K562 (cell line): ENCODE measurements around the gene TPGS2. TPM values are rescaled to one million over a fixed set of nuclear protein-coding genes. Genes with fewer than 3 reads are reported as not detected.

ENCODE experiments used
- ATAC-seq: fragments of 200-7000 bp; cut with Tn5 transposase; 3 replicates; pipeline ENCODE4 v1.9.1; 2020; ENCODE audit warnings: moderate library complexity
- BruUV-seq: library from RNA; stranded (reverse); fragments of 400-500 nt; replicated peaks from 2 replicates; lab custom pipeline; 2021; lab: Mats Ljungman, UMichigan
- CTCF ChIA-PET: fragments of 300-600 bp; formaldehyde crosslinking; extraction: SDS; loops from one replicate; lab custom pipeline; 2021; ENCODE audit warnings: low intra/inter-chr PET ratio; lab: Yijun Ruan, JAX
- POLR2A ChIA-PET: fragments of 300-600, 350-650 bp; sonication (Branson Sonifier 250); formaldehyde crosslinking; extraction: SDS; loops from one replicate; lab custom pipeline; 2021; ENCODE audit warnings: antibody characterized with exemption, inconsistent platforms; lab: Yijun Ruan, JAX
- DNase-seq, 4 experiments: peaks; one replicate each; pipeline versions ENCODE4 v3.0.0 to v3.0.0-alpha.2; 2011 to 2018; ENCODE audit warnings: low spot score in 3 of 4, mixed read lengths in 3 of 4; ENCODE audit errors: extremely low read depth in 1 of 4
- FAIRE-seq: peaks from 2 replicates; lab custom pipeline; 2011; peaks lifted over from hg19 to GRCh38; lab: Jason Lieb, UNC
- H2AFZ ChIP-seq: 2 replicates; pipeline ENCODE4 v1.6.0; 2011; ENCODE audit warnings: low read depth, low read length, control low read depth, inconsistent platforms
- H3K27ac ChIP-seq: fragments of 200-600 bp; 3 replicates; pipeline ENCODE4 v1.8.0; 2011; ENCODE audit warnings: low read depth, mild to moderate bottlenecking, control low read depth, inconsistent platforms, low read length, moderate library complexity, mixed read lengths; ENCODE audit errors: extremely low read depth
- H3K27me3 ChIP-seq, 2 experiments: fragments of 300-600 bp in 1 of 2; 2 replicates in 1 of 2; 3 replicates in 1 of 2; pipeline versions ENCODE4 v1.6.0 to v1.8.0; 2011; ENCODE audit warnings: inconsistent platforms in 2 of 2, low read length in 2 of 2, mild to moderate bottlenecking in 1 of 2, mixed read lengths in 1 of 2, moderate library complexity in 1 of 2; ENCODE audit not compliant: control insufficient read depth in 2 of 2, insufficient read depth in 2 of 2
- H3K36me3 ChIP-seq: fragments of 300-600 bp; 3 replicates; pipeline ENCODE4 v1.8.0; 2011; ENCODE audit warnings: mild to moderate bottlenecking, low read length, inconsistent platforms; ENCODE audit not compliant: control insufficient read depth, insufficient read depth
- H3K4me1 ChIP-seq, 2 experiments: fragments of 200-600 bp in 1 of 2; replicated peaks in 1 of 2; 2 replicates in 1 of 2; 3 replicates in 1 of 2; pipeline versions ENCODE4 v1.5.1 to v1.8.0; 2011; ENCODE audit warnings: inconsistent platforms in 2 of 2, low read length in 2 of 2, mild to moderate bottlenecking in 1 of 2, mixed read lengths in 1 of 2, moderate library complexity in 1 of 2; ENCODE audit not compliant: control insufficient read depth in 2 of 2, insufficient read depth in 2 of 2
- H3K4me2 ChIP-seq: 2 replicates; pipeline ENCODE4 v1.6.1; 2011; ENCODE audit warnings: low read length, control low read depth, inconsistent platforms, mixed read lengths; ENCODE audit not compliant: insufficient read depth
- H3K4me3 ChIP-seq: fragments of 200-600 bp; sonication (generic), shearing (Covaris generic); 2 replicates; pipeline ENCODE4 v1.5.1; 2016; ENCODE audit warnings: control low read depth, inconsistent platforms
- H3K79me2 ChIP-seq: fragments of 200-600 bp; 3 replicates; pipeline ENCODE4 v1.8.0; 2011; ENCODE audit warnings: low read length, inconsistent platforms; ENCODE audit not compliant: control insufficient read depth, insufficient read depth
- H3K9ac ChIP-seq, 2 experiments: 2 replicates each; pipeline versions ENCODE4 v1.6.0 to v1.6.1; 2011; ENCODE audit warnings: low read depth in 2 of 2, low read length in 2 of 2, control low read depth in 1 of 2, inconsistent platforms in 1 of 2, mild to moderate bottlenecking in 1 of 2, mixed read lengths in 1 of 2; ENCODE audit not compliant: insufficient read depth in 1 of 2
- H3K9me1 ChIP-seq: one replicate; pipeline ENCODE4 v1.6.0; 2011; ENCODE audit warnings: inconsistent platforms, mild to moderate bottlenecking, low read length, moderate library complexity; ENCODE audit not compliant: control insufficient read depth, insufficient read depth
- H3K9me3 ChIP-seq: replicated peaks from 2 replicates; pipeline ENCODE4 v1.5.1; 2011; ENCODE audit warnings: low read depth, low read length, inconsistent platforms; ENCODE audit not compliant: control insufficient read depth, insufficient read depth
- H4K20me1 ChIP-seq: replicated peaks from 2 replicates; pipeline ENCODE4 v1.6.1; 2011; ENCODE audit warnings: low read length, inconsistent platforms, mixed read lengths; ENCODE audit not compliant: control insufficient read depth, insufficient read depth
- FOXM1 ChIP-seq, 2 experiments: fragments of 450-650 bp in 1 of 2; sonication (generic) in 1 of 2; formaldehyde crosslinking in 1 of 2; IDR thresholded peaks; 2 replicates each; pipeline versions ENCODE4 v1.6.1 to v1.9.0; 2017 to 2022; ENCODE audit warnings: low read depth in 2 of 2, mild to moderate bottlenecking in 2 of 2, missing genetic modification reagents in 1 of 2, moderate library complexity in 1 of 2
- GABPA ChIP-seq: fragments of 200-800 bp; sonication (Bioruptor generic); conservative IDR thresholded peaks from 2 replicates; pipeline ENCODE4 v1.6.1; 2016; ENCODE audit warnings: low read depth, missing genetic modification characterization, missing compliant biosample characterization
- HDGF ChIP-seq: fragments of 450-650 bp; IDR thresholded peaks from 2 replicates; pipeline ENCODE4 v1.6.1; 2016
- PHF21A ChIP-seq: fragments of 450-650 bp; IDR thresholded peaks from 2 replicates; pipeline ENCODE4 v1.6.1; 2017; ENCODE audit warnings: low read depth, borderline replicate concordance
- PTRF ChIP-seq: fragments of 450-650 bp; IDR thresholded peaks from 2 replicates; pipeline ENCODE4 v1.6.1; 2016; ENCODE audit warnings: mild to moderate bottlenecking, missing genetic modification characterization, missing compliant biosample characterization
- RCOR1 ChIP-seq, 2 experiments: IDR thresholded peaks; 2 replicates each; pipeline ENCODE4 v1.6.1; 2012; ENCODE audit warnings: low read depth in 2 of 2, low read length in 2 of 2, borderline replicate concordance in 1 of 2, improper control_type of control experiment in 1 of 2
- ZNF354B ChIP-seq: fragments of 250-450 bp; sonication (Bioruptor Pico); IDR thresholded peaks from 2 replicates; pipeline ENCODE4 v1.4.0; 2020
- ZNF551 ChIP-seq: fragments of 250-450 bp; sonication (Bioruptor Pico); IDR thresholded peaks from 2 replicates; pipeline ENCODE4 v1.5.0; 2021; ENCODE audit warnings: mild to moderate bottlenecking, moderate library complexity
- WGBS: fragments of 100-300 bp; shearing (Covaris generic); methylation state at CpG from one replicate; pipeline ENCODE4 v1.1.6; 2016; ENCODE audit warnings: low coverage, mixed read lengths; ENCODE audit not compliant: insufficient coverage; ENCODE audit errors: missing lambda C conversion rate; 5-methylcytosine and 5-hydroxymethylcytosine counted together
- in situ Hi-C: fragments of 300-500 bp; cut with MboI; formaldehyde crosslinking; loops from 4 replicates; pipeline ENCODE4 v1.15.0; 2018; ENCODE audit warnings: inconsistent platforms, mixed read lengths
- intact Hi-C: fragments of 100-400 bp; cut with micrococcal nuclease; formaldehyde crosslinking; loops from 2 replicates; pipeline ENCODE4 v1.14.2; 2022
- polyA plus RNA-seq, 8 experiments: library from polyadenylated mRNA; depleted of rRNA in 4 of 8; stranded (reverse) in 5 of 8; unstranded in 3 of 8; fragments of >200 nt; fragmentation: Nextera tagmentation in 2 of 8; fragmentation: Illumina TruSeq in 1 of 8; extraction: Ambion mirVana in 2 of 8; extraction: Trizol in 1 of 8; gene quantifications; 2 replicates each; pipeline versions ENCODE4 v1.2.1 to v1.2.3, GENCODE V29; 2011 to 2014; ENCODE audit warnings: inconsistent platforms in 1 of 8, missing spikeins in 1 of 8
- total RNA-seq, 7 experiments: library from RNA; depleted of rRNA in 6 of 7; stranded (reverse); fragments of >200 nt in 6 of 7; fragmentation: Illumina TruSeq in 2 of 7; extraction: Trizol in 2 of 7; gene quantifications; 2 replicates each; pipeline versions ENCODE4 v1.2.1 to v1.2.3, GENCODE V29; 2011 to 2021; ENCODE audit warnings: low replicate concordance in 1 of 7
- TF ChIP-seq, protein P1 (sequence below): fragments of 250-450 bp; sonication (Bioruptor Pico); IDR thresholded peaks from 2 replicates; pipeline ENCODE4 v1.5.0; 2022; ENCODE audit warnings: mild to moderate bottlenecking
- TF ChIP-seq, protein P2 (sequence below): fragments of 450-650 bp; IDR thresholded peaks from 2 replicates; pipeline ENCODE4 v1.6.1; 2018; ENCODE audit not compliant: partially characterized antibody
- TF ChIP-seq, protein P3 (sequence below): fragments of 150-350 bp; conservative IDR thresholded peaks from 2 replicates; pipeline ENCODE4 v1.6.1; 2014; ENCODE audit warnings: low read length

TPGS2 gene
- total and polyA plus RNA-seq, 9 of the 15 experiments (the other 6 are each of a cell fraction or from before 2014, with no cell fraction given): 94.2 to 449 (median 134) TPM

DNA sequence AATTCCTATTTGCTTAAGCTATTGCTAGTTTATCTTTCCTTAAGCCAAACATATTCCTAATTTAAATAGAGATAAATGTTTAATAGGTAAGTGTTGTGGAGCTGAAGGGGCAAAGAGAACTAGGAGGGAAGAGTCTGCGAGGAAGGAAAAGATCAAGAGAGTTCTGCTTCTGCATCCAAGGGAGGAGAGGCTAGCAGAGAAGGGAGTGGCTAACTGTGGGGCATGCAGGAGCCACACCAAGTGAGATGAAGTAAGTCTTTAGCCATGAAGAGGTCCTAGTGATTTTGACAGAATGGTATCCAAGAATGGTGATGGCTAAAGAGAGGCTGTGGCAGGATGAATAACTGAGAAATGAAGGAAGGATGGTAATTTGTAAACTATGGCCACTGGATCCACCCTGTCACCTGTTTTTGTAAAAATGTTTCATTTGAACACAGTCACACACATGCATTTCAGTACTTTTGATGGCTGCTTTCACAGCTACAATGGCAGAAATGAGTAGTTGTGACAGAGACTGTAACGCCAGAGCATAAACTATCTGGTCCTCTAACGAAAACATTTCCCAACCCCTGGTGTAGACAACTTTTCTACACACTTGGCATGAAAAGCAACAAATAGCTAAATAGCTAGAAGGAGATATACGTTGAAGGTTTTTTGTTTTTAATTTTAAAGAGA lies 15.6 kb downstream of the TPGS2 start (continued):
- TF ChIP-seq ZNF354B (CRISPR knock-in tag): no peak
- TF ChIP-seq, protein P1, sequence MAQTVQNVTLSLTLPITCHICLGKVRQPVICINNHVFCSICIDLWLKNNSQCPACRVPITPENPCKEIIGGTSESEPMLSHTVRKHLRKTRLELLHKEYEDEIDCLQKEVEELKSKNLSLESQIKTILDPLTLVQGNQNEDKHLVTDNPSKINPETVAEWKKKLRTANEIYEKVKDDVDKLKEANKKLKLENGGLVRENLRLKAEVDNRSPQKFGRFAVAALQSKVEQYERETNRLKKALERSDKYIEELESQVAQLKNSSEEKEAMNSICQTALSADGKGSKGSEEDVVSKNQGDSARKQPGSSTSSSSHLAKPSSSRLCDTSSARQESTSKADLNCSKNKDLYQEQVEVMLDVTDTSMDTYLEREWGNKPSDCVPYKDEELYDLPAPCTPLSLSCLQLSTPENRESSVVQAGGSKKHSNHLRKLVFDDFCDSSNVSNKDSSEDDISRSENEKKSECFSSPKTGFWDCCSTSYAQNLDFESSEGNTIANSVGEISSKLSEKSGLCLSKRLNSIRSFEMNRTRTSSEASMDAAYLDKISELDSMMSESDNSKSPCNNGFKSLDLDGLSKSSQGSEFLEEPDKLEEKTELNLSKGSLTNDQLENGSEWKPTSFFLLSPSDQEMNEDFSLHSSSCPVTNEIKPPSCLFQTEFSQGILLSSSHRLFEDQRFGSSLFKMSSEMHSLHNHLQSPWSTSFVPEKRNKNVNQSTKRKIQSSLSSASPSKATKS (CRISPR knock-in tag): no peak
- no peak for TF ChIP-seq GABPA (tag)
- TF ChIP-seq, all 486 proteins: peak for 0

DNA sequence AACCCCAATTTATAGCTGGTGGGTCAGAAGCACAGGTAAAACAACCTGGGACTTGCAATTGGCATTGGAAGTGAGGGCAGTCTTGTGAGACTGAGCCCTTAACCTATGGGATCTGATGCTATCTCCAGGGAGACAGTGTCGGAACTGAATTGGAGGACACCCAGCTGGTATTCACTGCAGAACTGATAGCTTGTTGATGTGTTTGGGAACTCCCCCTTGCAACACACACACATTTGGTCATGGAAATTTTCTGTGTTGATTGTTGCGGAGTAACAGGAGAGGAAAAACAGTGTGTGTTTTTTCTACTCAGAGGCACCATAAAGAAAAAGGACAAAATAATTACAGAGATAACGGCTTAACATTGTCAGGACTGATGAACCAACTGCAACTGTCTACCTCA lies 16.1 kb downstream of the TPGS2 start:
- Histone ChIP-seq H2AFZ (no peak overlapping the region), H3K4me1 (peaks cover 0 to 31% of the 10 kb centered on the region in 2 experiments; a peak in 2 of 5 replicates), H3K27ac (no peak overlapping the region), H3K4me3 (no peak overlapping the region), H3K9me3 (no peaks in the 10 kb centered on the region), H3K27me3 (no peaks in the 10 kb centered on the region), H3K9me1 (peaks cover 5% of the 10 kb centered on the region), H3K9ac (no peak overlapping the region), H4K20me1 (no peaks in the 10 kb centered on the region), H3K79me2 (peaks cover 19% of the 10 kb centered on the region), H3K36me3 (peaks cover 82% of the 10 kb centered on the region), H3K4me2 (no peak overlapping the region)
- FAIRE-seq (no peak), ATAC-seq (no peak), DNase-seq (no peak)
- no TSS peak for BruUV-seq
- CTCF ChIA-PET: no interaction called here
- in situ Hi-C loops (no loop called here), intact Hi-C loops (no loop called here)
- 82% methylated on average over 3 of the region's 3 CpGs for WGBS
- POLR2A ChIA-PET: interaction anchor here (3.1 kb wide), 1 partner anchor 16 kb away, joined by 19 read pairs; the partner anchor contains the start of genes KIAA1328 and TPGS2
- TF ChIP-seq, protein P2, sequence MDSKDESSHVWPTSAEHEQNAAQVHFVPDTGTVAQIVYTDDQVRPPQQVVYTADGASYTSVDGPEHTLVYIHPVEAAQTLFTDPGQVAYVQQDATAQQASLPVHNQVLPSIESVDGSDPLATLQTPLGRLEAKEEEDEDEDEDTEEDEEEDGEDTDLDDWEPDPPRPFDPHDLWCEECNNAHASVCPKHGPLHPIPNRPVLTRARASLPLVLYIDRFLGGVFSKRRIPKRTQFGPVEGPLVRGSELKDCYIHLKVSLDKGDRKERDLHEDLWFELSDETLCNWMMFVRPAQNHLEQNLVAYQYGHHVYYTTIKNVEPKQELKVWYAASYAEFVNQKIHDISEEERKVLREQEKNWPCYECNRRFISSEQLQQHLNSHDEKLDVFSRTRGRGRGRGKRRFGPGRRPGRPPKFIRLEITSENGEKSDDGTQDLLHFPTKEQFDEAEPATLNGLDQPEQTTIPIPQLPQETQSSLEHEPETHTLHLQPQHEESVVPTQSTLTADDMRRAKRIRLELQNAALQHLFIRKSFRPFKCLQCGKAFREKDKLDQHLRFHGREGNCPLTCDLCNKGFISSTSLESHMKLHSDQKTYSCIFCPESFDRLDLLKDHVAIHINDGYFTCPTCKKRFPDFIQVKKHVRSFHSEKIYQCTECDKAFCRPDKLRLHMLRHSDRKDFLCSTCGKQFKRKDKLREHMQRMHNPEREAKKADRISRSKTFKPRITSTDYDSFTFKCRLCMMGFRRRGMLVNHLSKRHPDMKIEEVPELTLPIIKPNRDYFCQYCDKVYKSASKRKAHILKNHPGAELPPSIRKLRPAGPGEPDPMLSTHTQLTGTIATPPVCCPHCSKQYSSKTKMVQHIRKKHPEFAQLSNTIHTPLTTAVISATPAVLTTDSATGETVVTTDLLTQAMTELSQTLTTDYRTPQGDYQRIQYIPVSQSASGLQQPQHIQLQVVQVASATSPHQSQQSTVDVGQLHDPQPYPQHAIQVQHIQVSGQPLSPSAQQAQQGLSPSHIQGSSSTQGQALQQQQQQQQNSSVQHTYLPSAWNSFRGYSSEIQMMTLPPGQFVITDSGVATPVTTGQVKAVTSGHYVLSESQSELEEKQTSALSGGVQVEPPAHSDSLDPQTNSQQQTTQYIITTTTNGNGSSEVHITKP: no peak
- TF ChIP-seq PHF21A (no peak), HDGF (no peak), FOXM1 (IDR thresholded peaks at IDR 0.05; ENCODE audit: low read depth) (no peak), FOXM1 (CRISPR knock-in tag; IDR thresholded peaks at IDR 0.05; ENCODE audit: low read depth) (no peak), RCOR1 (IDR thresholded peaks at IDR 0.05; ENCODE audit: borderline replicate concordance in 1 of 2, low read depth in 2 of 2, low read length in 2 of 2) (no peak), ZNF551 (CRISPR knock-in tag) (no peak), PTRF (tag) (no peak)
- TF ChIP-seq, protein P3, sequence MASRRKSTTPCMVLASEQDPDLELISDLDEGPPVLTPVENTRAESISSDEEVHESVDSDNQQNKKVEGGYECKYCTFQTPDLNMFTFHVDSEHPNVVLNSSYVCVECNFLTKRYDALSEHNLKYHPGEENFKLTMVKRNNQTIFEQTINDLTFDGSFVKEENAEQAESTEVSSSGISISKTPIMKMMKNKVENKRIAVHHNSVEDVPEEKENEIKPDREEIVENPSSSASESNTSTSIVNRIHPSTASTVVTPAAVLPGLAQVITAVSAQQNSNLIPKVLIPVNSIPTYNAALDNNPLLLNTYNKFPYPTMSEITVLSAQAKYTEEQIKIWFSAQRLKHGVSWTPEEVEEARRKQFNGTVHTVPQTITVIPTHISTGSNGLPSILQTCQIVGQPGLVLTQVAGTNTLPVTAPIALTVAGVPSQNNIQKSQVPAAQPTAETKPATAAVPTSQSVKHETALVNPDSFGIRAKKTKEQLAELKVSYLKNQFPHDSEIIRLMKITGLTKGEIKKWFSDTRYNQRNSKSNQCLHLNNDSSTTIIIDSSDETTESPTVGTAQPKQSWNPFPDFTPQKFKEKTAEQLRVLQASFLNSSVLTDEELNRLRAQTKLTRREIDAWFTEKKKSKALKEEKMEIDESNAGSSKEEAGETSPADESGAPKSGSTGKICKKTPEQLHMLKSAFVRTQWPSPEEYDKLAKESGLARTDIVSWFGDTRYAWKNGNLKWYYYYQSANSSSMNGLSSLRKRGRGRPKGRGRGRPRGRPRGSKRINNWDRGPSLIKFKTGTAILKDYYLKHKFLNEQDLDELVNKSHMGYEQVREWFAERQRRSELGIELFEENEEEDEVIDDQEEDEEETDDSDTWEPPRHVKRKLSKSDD: no peak
